Lower leg skin (tissue), 3 donors: ENCODE measurements around the gene DGCR8.

Experiments used
- CTCF ChIP-seq, 3 donors: fragments of 450-650 bp; IDR thresholded peaks; one replicate each; pipeline ENCODE4 v1.5.1; 2016; ENCODE audit warnings: antibody characterized with exemption in 3 of 3, mild to moderate bottlenecking in 3 of 3, moderate library complexity in 2 of 3
- POLR2A ChIP-seq, 2 donors: fragments of 450-650 bp; IDR thresholded peaks; one replicate each; pipeline ENCODE4 v1.6.1; 2016 to 2017; ENCODE audit warnings: antibody characterized with exemption in 2 of 2, mild to moderate bottlenecking in 1 of 2, moderate library complexity in 1 of 2

GRCh38 chr22:20086101-20086599 is 6.1 kb downstream of the DGCR8 start:
- TF ChIP-seq CTCF (IDR thresholded peaks at IDR 0.05) (no peak), POLR2A (IDR thresholded peaks at IDR 0.05) (no peak)
